GM19397 (cell line): ENCODE measurements around the gene ADCY2.

Experiments
- ATAC-seq: cut with Tn5 transposase; IDR thresholded peaks from one replicate; pipeline ENCODE4 v1.9.1; 2021; ENCODE audit warnings: mild to moderate bottlenecking, moderate library complexity; ENCODE audit not compliant: unreplicated experiment

ADCY2 gene

DNA sequence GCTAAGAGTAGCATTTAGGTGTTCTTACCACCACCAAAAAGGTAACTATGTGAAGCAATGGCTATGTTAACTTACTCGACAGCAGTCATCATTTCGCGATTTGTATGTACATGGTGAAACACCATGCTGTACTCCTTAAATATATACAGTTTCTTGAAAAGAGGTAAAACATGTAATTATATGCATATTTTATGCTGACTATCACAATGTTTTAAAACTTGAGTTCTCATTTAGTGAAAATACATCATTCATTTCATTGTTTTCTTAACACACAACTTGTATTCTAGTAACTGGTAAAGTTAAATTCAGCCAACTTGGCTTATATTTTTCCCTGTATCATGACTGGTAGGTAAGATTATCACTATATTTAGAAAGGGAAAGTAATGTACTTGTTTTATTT is 189.9 kb downstream of the ADCY2 start:
- ATAC-seq, result no peak

DNA sequence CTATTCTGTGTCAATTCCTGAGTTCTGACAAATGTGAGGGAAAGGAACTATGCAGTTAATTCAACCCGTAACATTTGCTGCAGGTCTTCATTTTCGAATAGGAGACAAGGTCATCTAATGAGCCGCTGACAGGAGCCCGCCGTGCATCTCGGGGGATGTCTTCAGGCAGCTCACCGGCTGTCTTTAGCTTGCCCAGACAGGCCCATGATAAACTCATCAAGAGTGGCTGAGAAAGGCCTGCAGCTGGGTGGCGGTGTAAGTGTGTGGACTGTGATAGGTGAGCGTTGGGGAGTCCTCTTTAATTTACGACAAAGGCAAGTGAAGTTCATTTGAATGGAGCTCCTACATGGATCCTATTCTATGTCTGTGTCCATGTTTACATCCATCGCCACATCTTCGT is 190.5 kb downstream of the ADCY2 start:
- no peak for ATAC-seq

GRCh38 chr5:7589800-7590199 is 193.9 kb downstream of the ADCY2 start:
- ATAC-seq, result no peak

- ATAC-seq, result no peak
Observed at GRCh38 chr5:7592910-7593309, 197.0 kb downstream of the ADCY2 start.

DNA sequence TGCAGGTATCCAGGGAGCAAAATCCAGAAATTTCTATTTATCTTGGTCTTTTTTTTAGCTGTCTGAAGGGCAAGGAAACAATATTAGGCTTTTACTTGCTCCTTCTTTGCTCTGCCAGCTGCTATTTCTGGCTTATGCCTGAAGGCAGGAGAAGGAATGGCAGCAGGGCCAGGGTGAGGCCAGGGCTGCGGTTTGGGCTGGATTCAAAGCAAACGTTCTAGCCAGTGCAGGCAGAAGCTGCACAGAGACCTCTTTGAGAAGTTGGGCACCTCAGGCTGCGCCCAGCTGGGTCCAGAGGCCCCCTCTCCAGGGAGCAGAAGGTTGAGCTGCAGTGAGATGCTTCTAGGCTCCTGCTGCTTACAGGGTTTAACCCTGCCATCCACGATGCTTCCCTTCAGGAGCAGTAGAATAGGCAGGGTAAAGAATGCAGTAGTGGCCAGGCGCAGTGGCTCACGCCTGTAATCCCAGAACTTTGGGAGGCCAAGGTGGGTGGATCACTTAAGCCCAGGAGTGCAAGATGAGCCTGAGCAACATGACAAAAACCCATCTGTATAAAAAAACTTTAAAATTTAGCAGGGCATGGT is 201.2 kb downstream of the ADCY2 start:
- no peak for ATAC-seq

DNA sequence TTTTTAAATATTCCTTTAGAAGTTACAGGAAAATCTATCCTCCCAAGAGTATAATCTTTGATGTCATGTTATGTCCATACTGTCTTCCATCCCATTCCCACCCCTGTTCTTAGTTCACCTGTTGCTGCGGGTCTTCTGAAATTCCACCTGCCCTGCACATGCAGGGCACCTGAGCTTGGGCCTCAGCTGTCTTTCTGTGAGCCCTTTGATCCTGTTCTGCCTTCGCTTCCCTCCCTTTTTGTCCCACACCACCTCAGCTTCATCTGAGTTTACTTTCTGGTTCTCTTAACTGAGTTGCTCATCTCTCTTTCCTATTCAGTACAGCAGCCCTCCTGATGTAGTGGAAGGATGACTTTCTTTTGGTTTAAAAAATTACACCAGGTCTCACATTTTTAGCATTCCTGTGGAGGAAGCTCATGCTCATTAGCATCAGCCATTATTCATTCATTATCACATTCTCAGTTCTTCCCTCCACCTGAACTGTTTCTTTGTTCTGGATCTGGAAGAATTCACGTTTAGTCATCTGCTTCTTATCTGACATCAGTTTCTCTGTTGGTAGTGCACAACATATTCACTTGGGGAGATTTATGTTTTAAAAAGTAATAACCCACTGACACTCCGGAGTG is 211.0 kb downstream of the ADCY2 start:
- no peak for ATAC-seq

DNA sequence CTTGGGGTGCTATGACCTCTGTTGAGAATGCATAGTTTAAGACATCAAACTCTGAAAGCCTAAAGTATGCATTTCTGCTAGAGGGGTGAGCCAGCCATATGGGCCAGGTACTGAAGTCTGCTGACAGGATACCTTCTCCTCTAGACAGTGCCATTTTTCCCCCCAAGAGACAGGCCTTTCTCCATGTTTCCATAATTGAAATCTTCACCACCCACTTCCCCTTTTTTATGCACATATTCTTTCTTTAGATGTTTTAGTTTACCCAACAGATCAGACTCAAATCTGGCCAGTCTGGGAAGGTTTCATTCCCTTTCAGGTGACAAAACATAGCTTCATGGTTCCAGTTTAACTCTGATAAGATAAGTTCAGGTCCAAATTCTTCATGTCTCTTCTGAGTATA is 212.8 kb downstream of the ADCY2 start:
- no peak for ATAC-seq

- ATAC-seq, result no peak
Observed at GRCh38 chr5:7609726-7610125, 213.8 kb downstream of the ADCY2 start.

- no peak for ATAC-seq
Observed at GRCh38 chr5:7610531-7611177, 214.7 kb downstream of the ADCY2 start.

GRCh38 chr5:7611518-7611917 is 215.6 kb downstream of the ADCY2 start:
- ATAC-seq, result no peak

DNA sequence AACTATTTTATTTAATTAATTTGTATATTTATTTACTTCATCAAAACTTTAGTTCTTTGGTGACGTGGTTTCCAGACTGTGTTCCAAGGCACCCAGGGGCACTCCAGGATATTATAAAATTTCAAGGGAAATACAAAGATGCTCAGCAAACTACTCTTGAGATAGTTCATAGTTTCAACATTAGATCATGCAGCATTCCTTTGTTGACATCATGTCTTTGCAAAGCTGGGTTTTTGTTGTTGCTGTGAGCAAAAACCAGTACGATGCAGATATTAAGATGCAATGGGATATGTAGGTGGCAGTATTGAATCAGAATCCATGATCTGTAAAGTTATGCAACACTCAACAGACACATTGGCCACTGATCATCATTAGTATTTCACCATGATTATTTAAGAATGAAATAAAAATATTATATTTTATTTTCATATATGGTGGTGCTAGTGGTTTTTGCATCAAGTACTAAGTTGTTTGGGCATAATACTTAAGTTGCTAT is 219.7 kb downstream of the ADCY2 start:
- ATAC-seq, result no peak

DNA sequence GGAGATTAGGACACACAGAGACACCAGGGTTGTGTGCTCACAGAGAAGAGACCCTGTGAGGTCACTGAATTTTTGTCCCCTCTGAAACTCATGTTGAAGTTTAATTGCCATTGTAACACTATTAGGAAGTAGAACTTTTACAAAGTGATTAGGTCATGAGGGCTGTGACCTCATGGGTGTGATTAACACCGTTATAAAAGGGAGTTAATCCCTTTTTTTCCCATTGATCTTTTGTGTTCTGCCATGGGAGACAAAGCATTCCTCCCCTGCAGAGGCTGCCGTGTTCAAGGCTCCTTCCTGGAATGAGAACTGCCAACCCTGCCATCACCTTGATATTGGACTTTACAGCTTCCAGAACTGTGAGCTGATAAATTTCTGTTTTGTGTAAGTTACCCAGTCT is 221.0 kb downstream of the ADCY2 start:
- no peak for ATAC-seq

DNA sequence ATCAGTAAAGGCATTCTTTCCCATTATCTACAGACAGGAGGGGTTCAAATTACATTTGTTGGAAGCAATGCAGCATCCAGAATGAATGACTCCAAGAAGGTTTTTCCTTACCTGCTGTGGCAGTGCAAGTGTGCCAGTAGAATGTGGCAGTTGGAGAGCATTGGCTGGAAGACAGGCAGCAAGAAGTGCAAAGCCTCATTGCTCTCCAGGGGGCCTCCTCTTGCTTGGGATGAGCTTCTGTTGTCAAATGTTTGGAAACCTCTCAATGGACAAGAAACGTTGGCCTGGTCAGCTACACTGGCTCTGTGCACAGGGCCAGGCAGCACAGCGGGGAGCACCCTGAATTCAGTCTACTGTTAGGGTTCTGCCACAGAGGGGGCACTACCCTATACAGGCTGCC is 226.6 kb downstream of the ADCY2 start:
- no peak for ATAC-seq

- ATAC-seq, result no peak
Observed at GRCh38 chr5:7625740-7626139, 229.8 kb downstream of the ADCY2 start.

DNA sequence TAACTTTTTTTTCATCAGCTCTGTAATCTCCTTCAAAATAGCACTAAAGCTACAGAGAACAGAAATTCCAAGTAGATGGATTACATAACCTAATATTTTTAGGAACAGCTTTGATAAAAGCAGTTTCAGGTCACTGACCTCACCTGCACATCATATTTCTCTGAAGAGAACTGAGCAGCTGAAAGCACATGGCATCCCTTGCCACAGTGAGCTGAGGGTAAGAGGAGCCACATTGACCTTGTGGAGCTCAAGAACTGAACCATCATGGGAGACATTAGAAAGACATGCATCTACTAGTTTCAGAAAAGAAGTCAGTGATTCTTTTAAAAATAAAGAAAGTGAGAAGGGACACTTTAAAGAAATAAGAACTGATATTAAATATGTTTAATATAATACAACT is 232.3 kb downstream of the ADCY2 start:
- no peak for ATAC-seq

GRCh38 chr5:7628820-7629219 is 232.9 kb downstream of the ADCY2 start:
- no peak for ATAC-seq

- ATAC-seq, result no peak
Observed at GRCh38 chr5:7629561-7629960, 233.6 kb downstream of the ADCY2 start.

DNA sequence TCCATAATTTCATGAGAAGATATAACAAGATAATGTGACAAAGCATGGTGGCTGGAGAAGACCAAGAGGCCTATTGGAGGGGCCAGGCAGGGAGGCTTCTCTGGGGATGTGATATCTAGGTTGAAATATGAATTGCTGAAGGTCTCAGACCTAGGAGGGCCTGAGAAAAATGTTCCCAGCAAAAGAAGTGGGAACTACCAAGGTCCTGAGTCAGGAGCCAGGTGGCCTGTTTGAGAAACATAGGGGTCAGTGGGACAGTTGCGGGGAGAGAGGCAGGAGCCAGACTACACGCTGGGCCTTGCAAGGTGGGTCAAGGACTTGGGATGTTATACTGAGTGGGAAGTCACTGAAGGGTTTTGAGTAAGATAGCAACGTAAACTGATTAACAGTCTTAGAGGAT is 238.9 kb downstream of the ADCY2 start:
- ATAC-seq, result no peak

- ATAC-seq, result no peak
Observed at GRCh38 chr5:7638456-7638855, 242.5 kb downstream of the ADCY2 start.

DNA sequence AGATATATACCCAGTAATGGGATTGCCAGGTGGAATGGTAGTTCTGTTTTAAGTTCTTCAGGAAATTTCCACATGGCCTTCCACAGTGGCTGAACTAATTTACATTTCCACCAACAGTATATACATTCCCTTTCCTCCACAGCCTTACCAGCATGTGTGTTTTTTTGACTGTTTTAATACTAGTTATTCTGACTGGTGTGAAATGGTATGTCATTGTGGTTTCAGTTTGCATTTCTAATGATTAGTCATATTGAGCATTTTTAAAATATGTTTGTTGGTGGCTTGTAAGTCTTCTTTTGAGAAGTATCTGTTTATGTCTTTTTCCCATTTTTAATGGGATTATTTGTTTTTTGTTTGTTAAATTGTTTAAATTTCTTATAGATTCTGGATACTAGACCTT is 246.1 kb downstream of the ADCY2 start:
- no peak for ATAC-seq

DNA sequence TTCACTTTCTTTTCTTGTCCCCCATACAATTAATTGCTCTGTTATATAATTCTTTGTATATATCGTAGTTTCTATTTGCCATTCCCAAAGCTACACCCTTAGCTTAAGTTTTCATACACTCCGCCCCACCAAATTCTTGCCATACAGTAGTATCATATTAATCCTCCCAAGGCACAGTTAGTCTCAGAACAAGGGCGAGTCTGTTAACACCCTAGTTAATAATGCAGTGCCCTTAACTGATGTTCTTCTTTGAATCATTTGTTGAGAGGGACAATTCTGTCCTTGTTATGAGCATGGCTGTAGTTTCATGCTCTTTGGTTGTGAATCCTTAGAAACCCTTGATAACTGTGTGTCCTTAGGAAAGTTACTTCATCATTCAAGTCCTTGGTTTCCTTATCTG is 248.8 kb downstream of the ADCY2 start:
- no peak for ATAC-seq

DNA sequence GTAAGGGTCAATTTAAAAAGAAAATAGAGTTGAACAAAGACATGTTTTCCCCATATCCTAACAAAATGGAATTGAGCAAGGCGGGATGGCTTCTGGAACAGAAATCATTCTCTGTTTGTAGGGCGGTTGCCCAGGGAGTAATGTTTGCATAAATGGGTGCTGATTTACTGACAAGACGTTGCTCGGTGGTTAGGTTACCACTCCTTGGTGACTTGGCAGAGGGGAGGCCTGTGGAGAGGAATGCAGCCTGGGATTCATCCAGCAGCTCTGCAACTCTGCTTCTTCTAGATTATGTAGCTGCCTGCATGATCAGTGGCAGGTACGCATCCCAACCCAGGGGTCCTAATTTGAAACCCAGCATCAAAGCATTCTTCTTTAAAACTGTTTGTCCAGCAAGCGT is 254.8 kb downstream of the ADCY2 start:
- no peak for ATAC-seq

- ATAC-seq, result no peak
Observed at GRCh38 chr5:7653046-7653445, 257.1 kb downstream of the ADCY2 start.
